H1 (cell line): ENCODE results near the gene LRRC46. TPM values are rescaled to one million over a fixed set of nuclear protein-coding genes. Genes with fewer than 3 reads are reported as not detected.

Experiments
- ASH2L ChIP-seq: fragments of 200-600, 300-600 bp; sonication (generic); IDR thresholded peaks from one replicate; pipeline ENCODE4 v1.7.1; 2017; ENCODE audit warnings: low read length
- ATF2 ChIP-seq: IDR thresholded peaks from 2 replicates; pipeline ENCODE4 v1.6.1; 2012; ENCODE audit warnings: low read length, inconsistent platforms
- ATF3 ChIP-seq: IDR thresholded peaks from 2 replicates; pipeline ENCODE4 v1.6.1; 2011; ENCODE audit warnings: low read depth, mild to moderate bottlenecking, low read length; ENCODE audit not compliant: insufficient read depth
- CEBPB ChIP-seq: IDR thresholded peaks from 2 replicates; pipeline ENCODE4 v1.6.1; 2012; ENCODE audit warnings: low read depth, low read length
- CTCF ChIP-seq, 3 experiments: IDR thresholded peaks; 1 replicate in 2 of 3; 2 replicates in 1 of 3; pipeline versions ENCODE4 v1.5.1 to v1.6.1; 2011; ENCODE audit warnings: low read length in 3 of 3, mild to moderate bottlenecking in 3 of 3, inconsistent platforms in 2 of 3, low read depth in 1 of 3, moderate library complexity in 1 of 3; ENCODE audit not compliant: insufficient read depth in 1 of 3; ENCODE audit errors: control extremely low read depth in 1 of 3
- FOSL1 ChIP-seq: IDR thresholded peaks from 2 replicates; pipeline ENCODE4 v1.6.1; 2011; ENCODE audit warnings: mild to moderate bottlenecking, low read depth, low read length, moderate library complexity; ENCODE audit not compliant: insufficient read depth
- JUND ChIP-seq: IDR thresholded peaks from 2 replicates; pipeline ENCODE4 v1.6.1; 2011; ENCODE audit warnings: mild to moderate bottlenecking, improper control_type of control experiment, low read length
- POLR2A ChIP-seq, 2 experiments: IDR thresholded peaks; 1 replicate in 1 of 2; 2 replicates in 1 of 2; pipeline ENCODE4 v1.6.1; 2011; ENCODE audit warnings: low read depth in 2 of 2, low read length in 2 of 2, mild to moderate bottlenecking in 2 of 2; ENCODE audit errors: control extremely low read depth in 1 of 2
- RXRA ChIP-seq: IDR thresholded peaks from 2 replicates; pipeline ENCODE4 v1.6.1; 2011; ENCODE audit warnings: low read depth, mild to moderate bottlenecking, low read length, moderate library complexity; ENCODE audit not compliant: insufficient read depth
- YY1 ChIP-seq: IDR thresholded peaks from 2 replicates; pipeline ENCODE4 v1.6.1; 2011; ENCODE audit warnings: low read depth, mild to moderate bottlenecking, low read length
- polyA plus RNA-seq, 7 experiments: library from polyadenylated mRNA; depleted of rRNA in 3 of 7; stranded (reverse) in 5 of 7; unstranded in 2 of 7; fragments of >200 nt in 5 of 7; fragments of 200-250 nt in 2 of 7; gene quantifications; 1 replicate in 5 of 7; 2 replicates in 1 of 7; 4 replicates in 1 of 7; pipeline versions ENCODE4 v1.2.1 to v1.2.3, GENCODE V29; 2011 to 2013; ENCODE audit warnings: missing spikeins in 2 of 7, mixed read lengths in 2 of 7
- total RNA-seq: library from RNA; stranded (reverse); fragmentation: NEBNext Ultra II Directional; extraction: Animal tissue kit (Norgen Biotek cat#: 25700); gene quantifications from 2 replicates; pipeline ENCODE4 v1.2.1, GENCODE V29; 2021

LRRC46 gene
- total and polyA plus RNA-seq, 2 of the 8 experiments (the other 6 are each of a cell fraction or from before 2014, with no cell fraction given): 0.18 TPM; not detected in 1

- TF ChIP-seq CTCF (IDR thresholded peaks at IDR 0.05; ENCODE audit: control extremely low read depth in 1 of 3, insufficient read depth in 1 of 3, low read depth in 1 of 3, low read length in 3 of 3): no peak
- TF ChIP-seq JUND: no peak
- TF ChIP-seq FOSL1: no peak
- TF ChIP-seq ASH2L: no peak
- no peak for TF ChIP-seq ATF2
- TF ChIP-seq YY1: no peak
- TF ChIP-seq POLR2A (IDR thresholded peaks at IDR 0.05; ENCODE audit: control extremely low read depth in 1 of 2, low read depth in 2 of 2, low read length in 2 of 2): no peak
- no peak for TF ChIP-seq ATF3
- TF ChIP-seq RXRA: no peak
- no peak for TF ChIP-seq CEBPB
- TF ChIP-seq, all 59 proteins: peak for 0
Measured at GRCh38 chr17:47821031-47821423, 10.4 kb upstream of the LRRC46 start (continued).
